ENCODE results near the gene NMBR.

DNA sequence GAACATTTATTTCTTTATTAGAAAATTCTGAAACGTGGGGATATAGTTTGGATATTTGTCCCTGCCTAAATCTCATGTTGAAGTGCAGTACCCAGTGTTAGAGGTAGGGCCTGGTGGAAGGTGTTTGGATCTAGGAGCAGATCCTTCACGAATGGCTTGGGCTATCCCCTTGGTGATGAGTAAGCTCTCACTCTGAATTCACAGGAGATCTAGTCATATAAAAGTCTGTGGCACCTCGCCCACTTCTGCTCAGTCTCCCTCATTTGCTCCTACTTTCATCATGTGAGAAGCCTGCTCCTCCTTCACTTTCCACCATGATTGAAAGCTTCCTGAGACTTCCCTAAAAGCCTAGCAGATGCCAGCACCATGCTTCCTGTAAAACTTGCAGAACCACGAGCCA lies 111.0 kb downstream of the NMBR start:
- TF ChIP-seq RAD21 (IDR thresholded peaks at IDR 0.05; ENCODE audit: low read depth) (no peak), EGR1 (IDR thresholded peaks at IDR 0.05) (no peak), CEBPB (IDR thresholded peaks at IDR 0.05) (no peak)

Data from Ishikawa (cell line).